SK-N-SH treated with all-trans-retinoic acid at 6 μM for 48 hours (cell line): Measurements from ENCODE around the gene ANGPT4.

ENCODE experiments used
- ARNTL ChIP-seq: fragments of 450-650 bp; formaldehyde crosslinking; IDR thresholded peaks from 2 replicates; pipeline ENCODE4 v1.5.0; 2020; ENCODE audit warnings: low read depth, mild to moderate bottlenecking, moderate library complexity, borderline replicate concordance
- CREB5 ChIP-seq: fragments of 250-450 bp; sonication (Bioruptor Pico); IDR thresholded peaks from 2 replicates; pipeline ENCODE4 v1.5.1; 2020; ENCODE audit warnings: low read depth, mild to moderate bottlenecking, moderate library complexity
- ESRRG ChIP-seq: fragments of 250-450 bp; sonication (Bioruptor Pico); IDR thresholded peaks from 2 replicates; pipeline ENCODE4 v1.6.1; 2021; ENCODE audit warnings: mild to moderate bottlenecking
- GLIS3 ChIP-seq: fragments of 250-450 bp; sonication (Bioruptor Pico); IDR thresholded peaks from 2 replicates; pipeline ENCODE4 v1.5.0; 2020; ENCODE audit warnings: mild to moderate bottlenecking, moderate library complexity
- PATZ1 ChIP-seq: fragments of 250-450 bp; sonication (Bioruptor Pico); IDR thresholded peaks from 2 replicates; pipeline ENCODE4 v1.8.0; 2020; ENCODE audit warnings: mild to moderate bottlenecking, moderate library complexity, borderline replicate concordance
- POU6F1 ChIP-seq: fragments of 250-450 bp; sonication (Bioruptor Pico); IDR thresholded peaks from 2 replicates; pipeline ENCODE4 v1.8.0; 2021; ENCODE audit warnings: low read depth, mild to moderate bottlenecking, moderate library complexity, borderline replicate concordance
- TCF4 ChIP-seq: fragments of 250-450 bp; sonication (Bioruptor Pico); IDR thresholded peaks from 2 replicates; pipeline ENCODE4 v1.8.0; 2021; ENCODE audit warnings: mild to moderate bottlenecking, moderate library complexity, borderline replicate concordance
- ZFP3 ChIP-seq: fragments of 250-450 bp; sonication (Bioruptor Pico); IDR thresholded peaks from 2 replicates; pipeline ENCODE4 v1.5.0; 2020; ENCODE audit warnings: mild to moderate bottlenecking, moderate library complexity
- ZNF8 ChIP-seq: fragments of 450-650 bp; formaldehyde crosslinking; IDR thresholded peaks from 2 replicates; pipeline ENCODE4 v1.5.0; 2020; ENCODE audit warnings: mild to moderate bottlenecking, moderate library complexity

- TF ChIP-seq POU6F1 (CRISPR knock-in tag), result no peak
- TF ChIP-seq ZFP3 (CRISPR knock-in tag), result no peak
- TF ChIP-seq ARNTL (CRISPR knock-in tag), result no peak
- TF ChIP-seq TCF4 (CRISPR knock-in tag), result no peak
- TF ChIP-seq CREB5 (CRISPR knock-in tag), result no peak
- no peak for TF ChIP-seq ZNF8 (CRISPR knock-in tag)
- TF ChIP-seq ESRRG (CRISPR knock-in tag), result no peak
- TF ChIP-seq GLIS3 (CRISPR knock-in tag), result no peak
- no peak for TF ChIP-seq PATZ1 (CRISPR knock-in tag)
These were observed 45.6 kb upstream of the ANGPT4 start for GRCh38 chr20:961768-962167.
